PC-9 (cell line): Measurements from ENCODE around the gene ATM. TPM values are rescaled to one million over a fixed set of nuclear protein-coding genes. Genes with fewer than 3 reads are reported as not detected.

Source experiments
- BruUV-seq: library from RNA; stranded (reverse); fragments of 400-500 nt; replicated peaks from 2 replicates; lab custom pipeline; 2021; lab: Mats Ljungman, UMichigan
- CTCF ChIA-PET: fragments of 300-600 bp; sonication (Branson Sonifier 250); formaldehyde crosslinking; loops from one replicate; lab custom pipeline; 2022; ENCODE audit warnings: antibody characterized with exemption; lab: Charles Lee
- POLR2A ChIA-PET: fragments of 300-600 bp; sonication (Branson Sonifier 250); formaldehyde crosslinking; loops from one replicate; lab custom pipeline; 2022; ENCODE audit warnings: antibody characterized with exemption; ENCODE audit not compliant: unreplicated experiment; lab: Charles Lee
- DNase-seq, 2 experiments: peaks; one replicate each; pipeline versions ENCODE4 v3.0.0 to v3.0.0-alpha.2; 2015 to 2022; ENCODE audit warnings: mixed read lengths in 1 of 2
- H2AFZ ChIP-seq: fragments of 200-600 bp; sonication (generic); 2 replicates; pipeline ENCODE4 v1.8.1; 2017; ENCODE audit warnings: antibody characterized with exemption
- H3F3A ChIP-seq: fragments of 200-600 bp; sonication (generic); 2 replicates; pipeline ENCODE4 v1.8.1; 2017; ENCODE audit warnings: antibody characterized with exemption, mild to moderate bottlenecking, low read depth; ENCODE audit not compliant: insufficient read depth
- H3K27ac ChIP-seq: fragments of 200-600 bp; sonication (generic); 2 replicates; pipeline ENCODE4 v1.6.1; 2016; ENCODE audit warnings: mixed run types
- H3K27me3 ChIP-seq: fragments of 200-600 bp; sonication (generic); 2 replicates; pipeline ENCODE4 v1.6.1; 2016; ENCODE audit warnings: low read depth, mixed run types; ENCODE audit not compliant: insufficient read depth
- H3K36me3 ChIP-seq: fragments of 200-600 bp; sonication (generic); 2 replicates; pipeline ENCODE4 v1.6.1; 2016; ENCODE audit warnings: low read depth, mixed run types
- H3K4me1 ChIP-seq: fragments of 200-600 bp; sonication (generic); replicated peaks from 2 replicates; pipeline ENCODE4 v1.6.1; 2016; ENCODE audit warnings: mixed run types; ENCODE audit not compliant: insufficient read depth
- H3K4me2 ChIP-seq: fragments of 200-600 bp; sonication (generic); 2 replicates; pipeline ENCODE4 v1.6.1; 2017; ENCODE audit warnings: mixed run types
- H3K4me3 ChIP-seq: fragments of 200-600 bp; sonication (generic); 2 replicates; pipeline ENCODE4 v1.6.1; 2016; ENCODE audit warnings: mixed run types
- H3K79me2 ChIP-seq: fragments of 200-600 bp; sonication (generic); 2 replicates; pipeline ENCODE4 v1.6.1; 2017; ENCODE audit warnings: low read depth, mixed run types
- H3K9me2 ChIP-seq: fragments of 200-600 bp; sonication (generic); 2 replicates; pipeline ENCODE4 v1.8.1; 2017; ENCODE audit warnings: mild to moderate bottlenecking; ENCODE audit not compliant: insufficient read depth
- H3K9me3 ChIP-seq: fragments of 200-600 bp; sonication (generic); 2 replicates; pipeline ENCODE4 v1.8.1; 2016; ENCODE audit warnings: low read depth; ENCODE audit not compliant: insufficient read depth
- H4K20me1 ChIP-seq: fragments of 200-600 bp; sonication (generic); 2 replicates; pipeline ENCODE4 v1.8.1; 2017; ENCODE audit not compliant: insufficient read depth
- CTCF ChIP-seq: fragments of 200-600 bp; sonication (generic); conservative IDR thresholded peaks from 2 replicates; pipeline ENCODE4 v1.6.1; 2017; ENCODE audit warnings: mixed run types, antibody characterized with exemption, mild to moderate bottlenecking, moderate library complexity
- EZH2 ChIP-seq: fragments of 200-600 bp; sonication (generic); IDR thresholded peaks from 2 replicates; pipeline ENCODE4 v1.8.0; 2017; ENCODE audit warnings: antibody characterized with exemption, low read depth
- intact Hi-C: fragments of 100-400 bp; cut with micrococcal nuclease; formaldehyde crosslinking; loops from one replicate; pipeline ENCODE4 v1.10.0; 2022; ENCODE audit not compliant: unreplicated experiment
- total RNA-seq: library from RNA; stranded (reverse); gene quantifications from 2 replicates; pipeline ENCODE4 v1.2.3, GENCODE V29; 2021

Gene ATM
- total RNA-seq, 1 experiment from 2014 or later, result 36.3 TPM

DNA sequence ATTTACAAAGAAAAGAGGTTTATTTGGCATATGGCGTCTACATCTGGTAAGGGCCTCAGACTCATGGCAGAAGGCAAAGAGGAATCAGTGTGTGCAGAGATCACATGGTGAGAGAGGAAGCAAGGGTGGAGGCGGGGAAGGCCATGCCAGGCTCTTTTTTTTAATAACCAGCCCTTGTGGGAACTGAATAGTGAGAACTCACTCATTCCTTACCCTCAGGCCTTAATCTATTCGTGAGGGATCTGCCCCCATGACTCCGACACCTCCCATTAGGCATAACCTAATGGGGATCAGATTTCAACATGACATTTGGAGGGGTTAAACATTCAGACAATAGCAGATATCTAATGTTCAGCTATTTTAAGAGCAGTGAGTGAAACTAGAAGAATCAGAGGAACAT is 55.7 kb downstream of the ATM start:
- BruUV-seq, result no TSS peak
- peaks cover 8% of the 10 kb centered on the region for H3K36me3 ChIP-seq
- no peaks in the 10 kb centered on the region for H3K79me2 ChIP-seq
- no peak overlapping the region for H2AFZ ChIP-seq
- TF ChIP-seq CTCF, result no peak
- no peak for TF ChIP-seq EZH2
- no peak overlapping the region for H3K27ac ChIP-seq
- H3K27me3 ChIP-seq, result no peaks in the 10 kb centered on the region
- CTCF ChIA-PET, result no interaction called here
- DNase-seq, result no peak
- 0 out of 2 replicates have a peak, but pooled peaks cover 4% of the 10 kb centered on the region for H3K9me3 ChIP-seq
- H3K4me2 ChIP-seq, result no peak overlapping the region
- no peaks in the 10 kb centered on the region for H3K4me1 ChIP-seq
- no peaks in the 10 kb centered on the region for H3F3A ChIP-seq
- no peaks in the 10 kb centered on the region for H4K20me1 ChIP-seq
- no peaks in the 10 kb centered on the region for H3K9me2 ChIP-seq
- intact Hi-C loops, result no loop called here
- POLR2A ChIA-PET, result no interaction called here
- no peak overlapping the region for H3K4me3 ChIP-seq

- TF ChIP-seq CTCF, result no peak
- no peak for TF ChIP-seq EZH2
- DNase-seq, result no peak
- H3K4me3 ChIP-seq, result no peak overlapping the region
- H3K36me3 ChIP-seq, result peaks cover 10% of the 10 kb centered on the region; the same call in 1 of the 2 replicates
- no peaks in the 10 kb centered on the region for H4K20me1 ChIP-seq
- H2AFZ ChIP-seq, result no peak overlapping the region
- intact Hi-C loops, result no loop called here
- no peaks in the 10 kb centered on the region for H3K4me1 ChIP-seq
- BruUV-seq, result no TSS peak
- POLR2A ChIA-PET, result no interaction called here
- no peak overlapping the region for H3K27ac ChIP-seq
- no peaks in the 10 kb centered on the region for H3K79me2 ChIP-seq
- H3K27me3 ChIP-seq, result no peaks in the 10 kb centered on the region
- no peaks in the 10 kb centered on the region for H3F3A ChIP-seq
- CTCF ChIA-PET, result interaction anchor here (0.5 kb wide), 1 partner anchor 459 kb away, joined by 3 read pairs; no protein-coding TSS in a partner anchor
- no peak overlapping the region for H3K4me2 ChIP-seq
- H3K9me3 ChIP-seq, result 0 out of 2 replicates have a peak, but pooled peaks cover 4% of the 10 kb centered on the region
- H3K9me2 ChIP-seq, result no peaks in the 10 kb centered on the region
Observed at GRCh38 chr11:108278954-108279353, 56.1 kb downstream of the ATM start.

- TF ChIP-seq CTCF, result no peak
- no peak for TF ChIP-seq EZH2
- Histone ChIP-seq H2AFZ (no peak overlapping the region), H3K9me2 (no peaks in the 10 kb centered on the region; the same call in 1 of the 2 replicates), H3K4me3 (no peak overlapping the region), H3K79me2 (no peaks in the 10 kb centered on the region), H3K27ac (no peak overlapping the region), H3K4me1 (no peaks in the 10 kb centered on the region), H4K20me1 (no peaks in the 10 kb centered on the region), H3F3A (no peaks in the 10 kb centered on the region), H3K9me3 (no peaks in the 10 kb centered on the region), H3K36me3 (peaks cover 29% of the 10 kb centered on the region), H3K27me3 (no peaks in the 10 kb centered on the region), H3K4me2 (no peak overlapping the region)
- BruUV-seq, result no TSS peak
- ChIA-PET CTCF (no interaction called here), POLR2A (no interaction called here)
- no peak for DNase-seq
- intact Hi-C loops, result no loop called here
Observed at GRCh38 chr11:108286370-108286769, 63.5 kb downstream of the ATM start.
